Right hindlimb (tissue), 1 donor: ENCODE data around the gene HES1.
"Not testable (repeated sequence)": the region's sequence is repeated elsewhere in the genome, so short reads cannot be mapped to it uniquely, and the experiment has no call there.

Experiments
- DNase-seq: peaks from one replicate; pipeline ENCODE4 v3.0.0-alpha.2; 2018

Gene HES1

DNA sequence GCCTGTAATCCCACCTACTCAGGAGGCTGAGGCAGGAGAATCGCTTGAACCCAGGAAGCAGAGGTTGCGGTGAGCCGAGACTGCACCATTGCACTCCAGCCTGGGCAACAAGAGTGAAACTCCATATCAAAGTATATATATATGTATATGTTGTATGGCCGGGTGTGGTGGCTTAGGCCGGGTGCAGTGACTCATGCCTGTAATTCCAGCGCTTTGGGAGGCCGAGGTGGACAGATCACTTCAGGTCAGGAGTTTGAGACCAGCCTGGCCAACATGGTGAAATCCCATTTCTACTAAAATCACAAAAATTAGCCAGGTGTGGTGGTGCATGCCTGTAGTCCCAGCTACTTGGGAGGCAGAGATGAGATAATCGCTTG, 7.0 kb upstream of the HES1 start:
- DNase-seq: not testable (repeated sequence)

DNA sequence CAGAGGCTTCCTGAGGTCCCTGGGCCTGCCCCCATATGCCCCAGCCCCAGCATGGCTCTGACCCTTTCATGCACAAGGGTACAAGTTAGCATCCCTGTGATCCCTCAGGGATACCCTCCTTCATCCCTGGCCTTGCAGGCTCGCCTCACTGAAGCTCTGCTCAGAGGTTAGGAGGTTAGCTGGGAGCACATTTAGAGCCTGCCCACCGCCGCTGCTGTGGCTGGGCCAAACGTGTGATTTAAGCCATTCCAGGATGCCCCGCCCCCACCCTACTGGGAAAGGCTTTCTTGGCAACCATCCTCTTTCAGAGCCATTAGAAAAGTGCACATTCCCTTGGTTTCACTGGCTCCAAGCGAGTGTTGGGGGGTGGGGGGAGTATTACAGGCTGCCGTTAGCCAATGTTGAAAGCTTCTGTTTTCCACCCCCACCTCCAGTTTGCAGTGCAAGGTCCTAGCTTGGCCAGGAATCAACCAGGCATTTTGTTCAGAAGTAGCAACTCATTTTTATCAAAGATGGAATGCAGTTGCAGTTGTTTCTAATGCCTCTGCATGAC, 6.3 kb upstream of the HES1 start:
- peak; percentile 78 for DNase-seq

DNA sequence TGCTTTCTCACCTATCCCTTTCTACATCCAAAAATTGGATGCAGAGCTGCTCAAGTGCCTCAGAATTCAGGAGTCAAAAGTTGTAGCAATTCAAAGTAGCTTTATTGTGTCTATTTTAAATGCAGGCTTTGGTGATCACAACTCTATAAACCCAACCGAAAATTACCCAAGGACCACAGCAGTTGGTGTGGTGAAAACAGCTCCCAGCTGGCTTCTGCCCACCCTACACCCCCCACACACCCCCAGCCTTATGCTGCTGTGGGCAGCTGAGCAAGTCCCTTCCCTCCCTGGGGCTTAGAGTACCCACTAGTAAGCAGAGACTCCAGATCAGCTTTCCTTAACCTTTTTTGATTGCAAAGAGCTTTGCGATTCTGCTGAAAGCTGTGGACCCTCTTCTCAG, 5.8 kb upstream of the HES1 start:
- no peak for DNase-seq

DNA sequence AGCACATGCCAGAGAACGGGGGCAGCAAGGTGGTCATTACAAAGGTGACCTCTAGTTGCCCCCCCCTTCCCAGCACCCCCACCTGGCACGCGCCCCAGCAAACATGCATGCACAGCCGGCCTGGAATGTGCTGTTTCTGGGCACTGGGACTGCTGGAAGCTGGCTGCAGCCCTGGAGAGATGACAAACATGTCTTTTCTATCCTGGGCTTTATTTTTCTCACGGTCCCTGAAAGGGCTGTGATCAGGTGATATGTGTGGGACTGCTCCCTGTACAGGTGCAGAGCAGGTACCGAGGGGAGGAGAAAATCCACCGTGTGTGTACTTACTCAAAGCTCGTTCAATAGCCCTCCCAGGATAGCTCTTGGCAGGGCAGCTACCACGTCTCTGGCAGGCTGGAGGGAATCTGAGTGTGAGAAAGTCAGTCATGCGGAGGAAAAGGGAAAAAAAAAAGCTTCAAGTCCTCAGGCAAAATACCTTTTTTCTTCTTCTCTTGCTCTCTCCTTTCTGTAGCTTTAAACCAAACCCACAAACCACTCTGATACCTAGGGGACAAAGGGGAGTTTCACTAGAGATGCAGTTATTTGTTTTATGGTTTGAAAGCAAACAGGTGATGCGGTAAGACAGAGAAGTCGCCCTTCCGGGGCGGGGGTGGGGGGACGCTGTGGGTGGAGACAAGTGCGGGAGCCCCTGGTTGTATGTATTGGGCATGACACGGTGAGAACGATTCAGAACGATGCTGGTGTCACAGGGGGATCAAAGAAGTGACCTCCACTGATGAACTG, 5.0 kb upstream of the HES1 start:
- DNase-seq: peak; percentile 56

DNA sequence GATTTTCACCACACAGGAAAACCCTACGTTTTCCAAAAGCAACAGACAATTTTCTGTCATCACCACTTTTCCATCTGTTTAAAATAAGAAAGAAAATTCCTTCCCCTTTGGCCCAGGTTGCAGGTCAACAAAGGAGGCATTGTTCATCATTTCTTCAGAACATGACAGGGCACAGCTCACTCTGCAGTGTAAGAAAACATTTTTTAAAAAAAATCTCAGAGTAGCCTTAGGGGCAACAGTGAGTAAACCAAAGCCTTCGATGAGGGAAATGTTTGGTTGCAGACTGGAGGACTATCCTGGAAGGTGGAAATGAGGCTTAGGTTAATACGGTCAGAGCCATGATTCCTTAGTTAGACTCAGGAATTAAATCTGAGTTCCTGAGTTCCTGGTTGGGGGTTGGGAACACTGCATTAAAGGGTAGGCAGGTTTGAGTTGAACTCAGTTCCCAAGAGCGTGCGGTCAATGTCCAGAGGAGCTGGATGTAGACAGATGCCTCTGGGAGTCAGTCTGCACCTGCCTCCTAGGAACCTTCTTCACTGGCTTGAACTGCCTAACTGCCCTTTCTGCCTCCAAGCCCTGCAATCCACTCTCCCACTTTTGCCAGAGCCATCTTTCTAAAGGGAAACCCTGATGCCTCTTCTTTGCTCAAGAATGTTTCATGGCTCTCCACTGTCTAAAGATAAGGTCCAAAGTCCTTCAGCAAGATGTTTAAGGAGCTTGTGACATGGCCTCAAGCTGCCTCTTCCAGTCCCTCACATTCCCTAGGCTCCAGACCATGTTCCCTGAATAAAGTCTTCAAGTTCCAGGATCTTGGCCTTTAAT, 3.3 kb upstream of the HES1 start:
- no peak for DNase-seq

DNA sequence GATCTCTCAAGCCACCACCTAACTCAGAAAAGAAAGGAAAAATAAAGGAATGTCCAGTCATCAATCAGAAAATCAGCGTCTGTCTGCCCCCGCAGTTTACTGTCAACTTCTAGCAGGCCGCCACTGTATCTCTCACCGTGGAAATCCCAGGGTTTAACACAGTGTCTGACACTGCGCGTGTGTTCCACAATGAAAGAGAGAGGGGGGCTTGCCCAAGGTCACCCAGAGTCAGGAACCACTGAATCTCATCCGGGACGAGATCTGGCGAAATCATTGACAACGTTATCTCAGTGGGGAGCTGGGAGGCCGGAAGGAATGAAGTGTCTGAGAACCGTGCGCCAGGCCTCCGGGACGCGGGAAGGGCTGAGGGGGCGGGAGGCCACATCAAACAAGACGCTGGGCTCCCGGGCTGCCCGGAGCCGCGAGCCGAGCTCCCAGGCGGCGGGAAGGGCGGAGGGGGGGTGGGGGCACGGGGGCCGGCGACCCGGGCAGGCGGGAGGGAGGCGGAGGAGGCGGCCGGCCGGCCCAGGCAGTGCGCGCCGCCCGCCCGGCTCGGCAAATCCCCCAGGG, 2.2 kb upstream of the HES1 start:
- peak; percentile 79 for DNase-seq

DNA sequence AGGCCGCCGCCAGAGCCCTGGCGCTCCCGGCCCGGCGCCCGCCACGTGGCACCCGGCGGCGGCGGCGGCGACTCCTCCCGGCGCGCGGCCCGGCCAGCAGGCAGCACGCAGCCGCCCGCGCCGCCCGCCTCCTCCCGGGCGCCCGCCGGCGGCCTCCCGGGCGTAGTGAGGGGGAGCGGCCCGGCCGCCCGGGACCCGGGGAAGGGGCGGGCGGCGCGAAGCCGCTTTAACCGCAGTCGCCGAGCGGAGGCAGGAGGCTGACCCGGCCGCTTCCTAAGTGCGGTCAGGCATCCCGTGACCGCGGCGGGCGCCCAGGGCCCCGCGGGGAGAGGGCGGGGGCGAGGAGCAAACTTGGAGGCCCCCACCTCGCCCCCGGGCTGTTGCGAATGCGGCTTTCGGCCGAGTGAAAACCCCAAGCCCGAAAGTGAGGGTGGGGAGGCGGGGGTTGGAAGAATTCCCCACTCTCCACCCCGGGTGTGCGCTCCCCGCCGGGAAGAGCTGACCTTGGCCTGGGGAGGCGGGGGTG, 1.7 kb upstream of the HES1 start:
- DNase-seq: no peak

DNA sequence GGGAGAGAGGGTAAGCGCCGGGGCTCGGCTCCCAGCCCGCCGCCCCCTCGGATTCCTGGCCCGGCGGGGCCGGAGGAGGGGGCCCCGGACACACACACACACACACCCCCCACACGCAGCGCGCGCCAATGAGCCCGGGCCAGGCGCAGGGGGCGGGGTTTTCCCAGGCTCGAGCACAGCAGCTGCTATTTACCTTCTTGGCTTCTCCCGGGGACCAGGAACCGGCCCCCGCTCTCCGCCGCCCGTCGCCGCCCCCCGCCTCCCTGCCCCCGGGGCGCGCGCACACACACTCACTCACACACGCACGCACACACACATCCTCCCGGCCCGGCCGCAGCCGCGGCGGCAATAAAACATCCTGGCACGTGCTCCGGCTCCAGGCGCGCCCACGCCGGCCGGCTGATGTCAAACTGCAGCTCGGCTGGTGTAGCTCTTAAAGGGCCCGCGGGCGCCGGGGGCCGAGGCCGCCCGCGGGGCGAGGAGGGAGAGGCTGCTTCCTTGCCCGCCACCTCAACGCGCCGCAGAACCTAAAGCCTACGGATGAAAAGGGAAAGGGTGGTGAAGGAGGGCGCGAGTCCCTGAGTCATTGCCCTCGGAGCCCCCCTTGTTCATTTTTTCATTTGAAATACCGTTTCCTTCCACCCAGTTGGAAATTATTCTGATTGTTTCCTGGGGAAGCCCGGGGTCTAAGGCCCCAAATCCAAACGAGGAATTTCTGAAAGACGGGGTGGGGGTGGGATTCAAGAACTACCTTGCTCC, 1.0 kb upstream of the HES1 start:
- peak; percentile 98 for DNase-seq

DNA sequence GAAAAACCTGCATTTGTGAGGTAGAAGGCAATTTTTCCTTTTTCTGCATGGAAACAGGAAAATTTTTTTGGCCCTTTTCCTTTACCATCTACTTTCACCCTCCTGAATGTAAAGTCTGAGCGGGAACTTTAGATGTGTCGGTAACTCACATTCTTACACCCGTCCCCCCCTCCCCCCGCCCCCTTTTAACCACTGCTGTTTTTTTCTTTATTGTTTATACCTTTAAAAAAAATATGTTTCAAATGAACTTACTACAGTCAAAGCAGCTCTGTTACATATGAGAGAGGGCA, 487 bp upstream of the HES1 start:
- DNase-seq: no peak

DNA sequence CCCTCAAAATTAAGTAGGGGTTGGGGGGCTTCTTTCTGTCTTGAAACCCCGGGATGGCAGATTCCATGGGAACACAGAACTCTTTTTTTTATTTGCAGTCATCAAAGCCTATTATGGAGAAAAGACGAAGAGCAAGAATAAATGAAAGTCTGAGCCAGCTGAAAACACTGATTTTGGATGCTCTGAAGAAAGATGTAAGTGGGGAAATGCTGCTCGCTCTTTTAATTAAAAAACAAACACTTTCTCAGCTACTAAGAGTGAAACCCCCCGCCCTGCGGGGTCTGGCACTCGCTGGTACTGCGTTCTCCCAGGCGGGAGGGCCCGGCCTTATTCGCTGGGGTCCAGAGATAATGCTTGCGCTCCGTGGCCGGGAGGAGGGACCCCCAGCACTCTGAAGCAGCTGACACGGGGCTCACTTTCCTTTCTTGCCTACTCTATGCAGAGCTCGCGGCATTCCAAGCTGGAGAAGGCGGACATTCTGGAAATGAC, 615 bp downstream of the HES1 start:
- DNase-seq: no peak

DNA sequence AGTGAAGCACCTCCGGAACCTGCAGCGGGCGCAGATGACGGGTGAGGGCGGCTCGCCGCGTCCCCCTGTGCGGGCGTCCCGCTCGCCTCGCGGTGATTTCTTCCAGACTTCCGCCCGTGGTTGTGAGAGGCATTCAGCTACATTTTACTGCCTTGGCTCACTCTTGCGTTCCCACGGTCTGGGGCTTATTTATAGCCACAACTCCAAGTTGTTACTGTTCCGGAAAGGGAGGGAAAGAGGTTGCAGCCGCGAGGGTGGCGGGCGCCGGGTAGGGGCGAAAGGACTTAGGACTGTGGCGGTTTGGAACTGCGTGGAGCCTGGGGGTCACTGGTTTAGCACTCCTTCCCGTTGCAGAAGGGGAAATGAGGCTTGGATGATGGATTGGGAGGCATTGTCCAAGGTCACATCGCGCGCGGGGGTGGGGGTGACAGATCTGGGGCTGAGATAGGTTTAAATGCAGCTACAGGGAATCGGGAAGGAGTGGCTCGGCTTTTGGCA, 1.1 kb downstream of the HES1 start:
- peak; percentile 78 for DNase-seq

DNA sequence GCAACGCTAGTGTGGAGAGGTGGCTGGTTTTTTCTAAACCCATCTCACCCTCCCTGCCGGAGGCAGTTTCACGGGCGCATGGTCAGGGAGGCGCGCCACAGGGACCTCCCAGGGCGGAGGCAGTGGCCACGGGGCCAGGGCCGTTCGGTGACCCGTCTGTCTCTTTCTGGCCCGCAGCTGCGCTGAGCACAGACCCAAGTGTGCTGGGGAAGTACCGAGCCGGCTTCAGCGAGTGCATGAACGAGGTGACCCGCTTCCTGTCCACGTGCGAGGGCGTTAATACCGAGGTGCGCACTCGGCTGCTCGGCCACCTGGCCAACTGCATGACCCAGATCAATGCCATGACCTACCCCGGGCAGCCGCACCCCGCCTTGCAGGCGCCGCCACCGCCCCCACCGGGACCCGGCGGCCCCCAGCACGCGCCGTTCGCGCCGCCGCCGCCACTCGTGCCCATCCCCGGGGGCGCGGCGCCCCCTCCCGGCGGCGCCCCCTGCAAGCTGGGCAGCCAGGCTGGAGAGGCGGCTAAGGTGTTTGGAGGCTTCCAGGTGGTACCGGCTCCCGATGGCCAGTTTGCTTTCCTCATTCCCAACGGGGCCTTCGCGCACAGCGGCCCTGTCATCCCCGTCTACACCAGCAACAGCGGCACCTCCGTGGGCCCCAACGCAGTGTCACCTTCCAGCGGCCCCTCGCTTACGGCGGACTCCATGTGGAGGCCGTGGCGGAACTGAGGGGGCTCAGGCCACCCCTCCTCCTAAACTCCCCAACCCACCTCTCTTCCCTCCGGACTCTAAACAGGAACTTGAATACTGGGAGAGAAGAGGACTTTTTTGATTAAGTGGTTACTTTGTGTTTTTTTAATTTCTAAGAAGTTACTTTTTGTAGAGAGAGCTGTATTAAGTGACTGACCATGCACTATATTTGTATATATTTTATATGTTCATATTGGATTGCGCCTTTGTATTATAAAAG, 1.8 kb downstream of the HES1 start:
- DNase-seq: peak; percentile 69

DNA sequence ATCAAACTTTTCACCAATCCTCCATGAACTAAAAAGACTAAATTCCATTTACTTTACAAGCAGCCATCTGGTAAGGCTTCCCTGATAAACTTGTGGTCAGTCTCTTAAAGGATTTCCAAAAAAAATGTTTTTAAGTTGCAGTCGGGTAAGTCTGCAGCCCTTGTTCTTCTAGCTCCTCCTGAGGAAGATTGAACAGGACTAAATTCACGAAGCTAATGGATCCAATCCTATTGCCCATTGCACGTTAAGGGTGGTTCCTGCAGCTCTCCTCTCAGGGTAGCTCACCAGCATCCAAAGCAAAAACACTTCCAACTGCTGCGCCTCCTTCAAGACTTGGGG, 2.8 kb downstream of the HES1 start:
- DNase-seq: no peak

DNA sequence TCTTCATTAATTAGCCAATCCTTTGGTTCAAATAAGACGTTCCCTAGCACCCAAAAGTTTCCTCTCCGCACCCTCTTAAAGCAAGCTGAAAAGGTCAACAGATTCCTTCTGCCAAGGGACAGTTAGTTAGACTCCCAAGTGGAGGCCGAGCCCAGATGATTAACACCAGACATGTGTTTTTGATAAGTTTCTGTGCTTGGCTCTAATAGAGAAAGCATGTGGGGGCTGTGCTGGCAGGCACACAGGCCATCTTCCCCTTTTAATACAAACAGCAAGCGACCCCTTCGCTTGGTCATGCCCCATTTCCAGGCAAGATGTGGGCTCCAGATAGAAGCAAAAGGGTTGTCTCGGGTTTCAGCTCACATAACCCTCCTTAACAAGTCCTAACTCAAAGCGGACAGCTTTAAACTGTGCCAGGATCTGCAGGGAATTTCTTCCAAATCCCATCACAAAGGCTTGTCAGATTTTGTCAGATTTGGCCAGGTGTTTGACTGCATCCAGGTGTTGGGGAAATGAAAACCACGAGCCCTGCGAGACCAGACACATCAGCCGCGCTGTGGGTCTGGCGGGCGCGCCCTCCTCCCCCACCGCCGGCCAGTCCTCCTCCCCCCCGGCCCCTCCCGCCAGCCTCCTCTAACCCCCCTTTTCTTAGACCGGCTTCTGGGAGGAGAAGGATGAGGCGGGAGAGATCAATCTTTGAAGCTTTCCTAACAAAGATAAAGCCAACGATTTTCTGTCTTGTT, 3.3 kb downstream of the HES1 start:
- peak; percentile 79 for DNase-seq

DNA sequence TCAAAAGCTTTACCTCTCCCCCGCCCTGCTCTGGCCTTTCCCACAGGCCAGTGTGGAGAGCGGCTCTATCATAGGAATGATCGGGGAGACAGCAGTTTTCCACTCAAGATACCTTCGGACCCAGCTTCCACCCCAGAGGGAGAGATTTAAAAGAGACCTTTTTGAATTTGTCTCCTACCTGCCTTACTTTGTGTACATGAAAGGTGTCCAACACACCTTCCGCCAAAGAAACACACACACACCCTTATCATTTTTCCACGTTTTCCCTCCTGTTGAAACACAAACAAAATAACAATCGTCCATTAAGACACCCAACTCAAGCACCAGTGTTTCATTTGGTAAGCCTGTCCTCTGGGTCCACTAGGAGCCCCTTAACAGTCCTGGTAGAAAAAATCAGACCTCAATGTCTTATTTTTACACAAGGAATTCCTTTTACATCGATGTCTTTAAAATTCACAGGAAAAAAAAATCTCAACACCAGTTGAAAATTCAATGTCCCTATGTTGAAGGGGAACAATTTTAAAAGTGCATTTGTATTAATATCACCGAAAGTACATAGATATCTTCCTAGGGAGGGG, 4.0 kb downstream of the HES1 start:
- no peak for DNase-seq

DNA sequence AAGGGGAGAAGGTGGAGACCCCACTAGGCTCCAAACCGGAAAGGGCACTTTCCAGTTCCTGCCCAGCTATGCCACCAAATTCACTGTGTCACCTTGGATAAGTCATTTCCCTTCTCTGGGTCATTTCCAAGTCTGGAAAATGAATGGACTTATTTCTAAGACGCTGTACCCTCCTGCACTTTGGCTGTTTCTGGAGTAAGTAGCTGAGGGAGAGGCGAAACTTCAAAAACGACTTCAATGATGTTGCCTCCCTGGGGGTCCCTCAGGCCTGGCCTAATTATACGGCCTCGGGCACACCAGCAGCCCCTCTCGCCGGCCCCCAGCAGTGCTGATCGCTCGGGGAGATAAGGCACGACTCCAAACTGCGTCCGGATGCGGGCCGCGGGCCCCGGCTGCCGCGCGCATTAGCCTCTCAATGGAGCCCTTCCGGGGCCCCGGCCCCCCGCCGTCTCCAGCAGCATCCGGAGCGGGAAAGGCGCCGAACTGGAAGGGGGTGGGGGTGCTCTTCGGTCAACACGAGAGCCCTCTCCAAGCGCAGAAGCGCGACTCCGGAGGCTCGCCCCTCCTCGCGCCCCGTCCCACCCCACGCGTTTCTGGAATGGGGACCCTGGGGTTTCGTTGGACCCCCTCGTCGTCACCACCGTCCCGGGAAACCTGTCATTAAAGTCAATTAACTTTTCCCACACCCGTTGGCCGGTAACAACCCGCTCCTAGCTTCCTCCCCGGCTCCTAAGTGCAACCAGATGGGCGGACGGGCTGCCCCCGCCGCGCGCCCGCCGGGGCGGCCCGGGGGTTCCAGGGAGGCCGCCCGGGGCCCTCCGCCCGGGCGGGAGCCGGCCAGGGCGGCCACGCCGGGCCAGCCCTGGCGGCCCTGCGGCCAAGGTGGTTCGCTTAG, 4.8 kb downstream of the HES1 start:
- peak; percentile 88 for DNase-seq

DNA sequence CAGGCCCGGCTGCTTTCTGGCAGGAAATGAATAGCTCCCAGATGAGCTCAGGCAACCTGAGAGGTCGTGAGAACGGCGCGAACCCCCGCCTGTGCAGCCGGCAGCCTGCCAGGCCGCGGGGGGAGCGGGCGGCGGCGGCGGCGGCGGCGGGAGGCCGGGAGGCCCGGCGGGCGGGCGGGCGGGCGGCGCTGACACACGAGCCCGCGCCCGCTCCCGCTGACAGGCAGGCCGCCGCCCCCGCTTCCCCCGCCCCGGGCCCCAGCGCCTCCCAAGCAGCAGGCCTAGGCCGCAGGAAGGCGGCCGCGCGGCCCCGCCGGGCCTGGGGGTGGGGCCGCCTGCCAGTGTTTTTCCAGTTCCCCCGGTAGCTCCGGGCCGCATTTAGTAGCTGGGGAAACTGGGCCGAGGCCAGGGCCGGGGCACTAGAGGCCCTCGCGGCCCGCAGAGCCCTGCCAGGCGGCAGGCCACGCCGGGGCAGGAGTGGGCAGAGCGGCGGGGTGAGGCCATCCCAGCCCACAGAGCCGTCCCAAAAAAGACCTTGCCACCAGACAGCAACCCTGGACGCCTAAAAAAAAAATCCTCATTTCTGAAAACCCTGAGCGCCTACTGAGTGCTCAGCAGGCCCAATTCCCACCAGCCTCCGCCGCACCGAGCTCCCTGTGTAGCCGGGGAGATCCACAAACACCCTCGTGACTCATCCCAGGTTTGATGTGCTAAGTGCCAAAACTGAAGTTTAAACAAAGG, 5.6 kb downstream of the HES1 start:
- DNase-seq: peak; percentile 95

DNA sequence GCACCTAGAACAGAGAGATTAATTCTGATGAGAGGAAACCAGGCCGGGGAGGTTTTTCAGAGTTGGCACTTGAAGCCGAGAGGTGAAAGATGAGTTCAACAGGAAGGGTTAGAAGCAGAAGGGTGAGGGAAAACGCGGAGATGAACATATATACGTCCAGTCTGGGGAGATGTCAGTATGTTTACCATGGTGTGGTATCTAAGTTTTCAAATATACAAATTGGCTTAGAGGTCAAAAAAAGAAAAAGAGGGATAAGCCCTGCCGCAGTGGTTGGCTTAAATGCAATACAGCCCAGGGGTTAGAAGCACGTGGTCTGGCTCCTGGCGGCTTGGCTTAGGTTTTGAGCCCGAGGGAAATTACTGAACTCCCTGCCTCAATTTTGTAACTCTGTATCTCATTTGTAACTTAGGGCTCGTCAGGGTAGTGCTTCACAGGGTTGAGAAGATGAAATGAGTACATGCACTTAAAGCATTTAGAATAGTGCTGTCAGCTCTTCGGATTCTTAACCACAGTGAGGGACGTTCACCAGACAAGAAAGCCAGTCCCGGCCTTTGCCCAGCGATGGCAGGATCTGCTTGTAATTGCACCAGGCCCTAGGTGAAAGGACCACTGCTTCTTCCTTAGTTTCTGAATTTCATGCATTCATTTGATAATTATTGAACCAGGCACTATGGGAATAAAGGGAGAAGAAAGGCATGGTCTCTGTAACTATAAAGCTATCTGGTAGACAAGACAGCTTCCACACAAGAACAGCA, 6.4 kb downstream of the HES1 start:
- DNase-seq: peak; percentile 76
